Left renal pelvis (tissue), 4 donors: ENCODE measurements around the gene BRD3. TPM values are rescaled to one million over a fixed set of nuclear protein-coding genes. Genes with fewer than 3 reads are reported as not detected.
"Not testable (repeated sequence)": the region's sequence is repeated elsewhere in the genome, so short reads cannot be mapped to it uniquely, and the experiment has no call there.

Source experiments
- DNase-seq, 4 donors: peaks; one replicate each; pipeline ENCODE4 v3.0.0-alpha.2; 2013; ENCODE audit warnings: low read depth in 4 of 4, low spot score in 3 of 4
- polyA plus RNA-seq, 4 donors: library from polyadenylated mRNA; unstranded; fragments of 120-200 nt; gene quantifications; one replicate each; pipeline ENCODE4 v1.2.1, GENCODE V29; 2013; ENCODE audit not compliant: insufficient read length in 4 of 4

BRD3 gene
- 10 to 100 TPM; 42.1 to 52.4 (median 46.0) TPM for polyA plus RNA-seq

GRCh38 chr9:134067904-134068743, at the start of gene BRD3:
BRD3 (minus strand) TSS chr9:134068026; CDS start chr9:134053477, 14,549 bp downstream.
- DNase-seq, result peak in 3 of 4 donors; percentile 86 to 89 (median 87)

- no peak for DNase-seq
These were observed 44.7 kb upstream of the BRD3 start for GRCh38 chr9:134112561-134112960.

GRCh38 chr9:134111064-134111463, 43.2 kb upstream of the BRD3 start:
- DNase-seq, result no peak

- DNase-seq, result no peak
These were observed 35.7 kb upstream of the BRD3 start for GRCh38 chr9:134103391-134103998.

DNA sequence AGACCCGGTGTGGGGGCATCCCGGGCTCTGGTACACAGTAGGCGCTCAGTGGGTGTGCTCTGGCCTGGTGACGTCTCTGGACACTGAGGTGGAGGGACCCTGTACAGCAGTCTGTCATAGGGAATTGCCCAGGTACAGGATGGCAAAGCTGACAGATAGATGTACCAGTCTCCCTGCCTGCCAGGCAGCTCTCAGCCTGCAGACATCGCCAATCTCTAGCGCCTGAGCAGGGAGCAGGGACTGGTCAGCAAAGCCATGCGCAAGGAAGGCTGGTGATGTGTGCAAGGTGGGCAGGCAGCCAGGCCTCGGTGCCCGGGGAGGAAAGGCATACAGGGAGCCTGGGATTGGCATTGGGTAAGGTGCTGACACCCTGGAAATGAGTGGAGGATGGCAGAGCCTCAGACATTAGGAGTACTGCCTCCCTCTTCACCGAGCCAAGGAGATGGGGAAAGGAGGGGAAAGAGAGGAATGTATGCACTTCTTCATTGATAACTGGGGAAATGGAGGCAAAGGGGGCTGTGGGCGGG, 33.9 kb upstream of the BRD3 start:
- no peak for DNase-seq

DNA sequence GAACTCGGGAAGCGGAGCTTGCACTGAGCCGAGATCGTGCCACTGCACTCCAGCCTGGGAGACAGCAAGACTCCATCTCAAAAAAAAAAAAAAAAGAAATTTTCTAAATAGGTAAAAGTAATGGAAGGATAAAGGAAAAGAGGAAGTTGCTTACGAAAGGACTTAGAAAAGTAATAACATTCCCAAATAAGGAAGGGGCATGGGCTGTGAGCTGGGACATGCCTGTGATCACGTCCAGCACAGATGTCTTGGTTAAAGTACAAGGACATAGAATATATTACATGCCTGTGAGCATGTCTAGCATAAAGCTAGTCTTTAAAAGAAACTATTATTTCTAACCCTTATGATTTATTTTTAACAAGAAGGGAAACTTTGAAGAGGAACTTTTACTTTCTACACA, 33.3 kb upstream of the BRD3 start:
- not testable (repeated sequence) for DNase-seq

GRCh38 chr9:134100040-134100439, 32.2 kb upstream of the BRD3 start:
- no peak for DNase-seq

DNA sequence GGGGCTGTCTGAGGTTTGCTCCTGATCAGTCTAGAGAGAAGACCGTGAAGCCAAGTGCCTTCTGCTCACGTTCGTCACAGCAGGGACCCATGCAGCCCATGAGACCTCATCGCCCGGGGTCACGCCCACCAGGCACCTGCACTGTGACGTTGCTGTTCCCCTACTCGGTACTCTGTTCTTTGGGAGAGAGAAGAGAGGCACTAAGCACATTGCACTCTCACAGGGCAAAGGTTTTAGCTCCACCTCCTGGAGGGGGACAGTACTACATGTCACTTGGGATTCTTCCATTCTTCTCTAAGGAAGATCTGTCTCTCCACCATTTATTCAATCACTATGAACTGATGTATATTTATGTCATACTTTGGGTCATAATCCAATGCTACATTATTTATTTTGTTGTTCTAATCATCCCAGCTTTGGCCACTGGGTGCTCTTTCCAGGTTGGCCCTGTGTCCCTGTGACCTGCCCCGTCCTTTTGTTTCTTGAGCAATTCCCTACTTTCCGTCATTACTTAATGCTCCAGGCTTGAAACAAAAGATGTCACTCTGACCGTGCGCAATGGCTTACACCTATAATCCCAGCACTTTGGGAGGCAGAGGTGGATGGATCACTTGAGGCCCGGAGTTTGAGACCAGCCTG, 31.4 kb upstream of the BRD3 start:
- DNase-seq, result no peak

GRCh38 chr9:134089972-134090371, 22.1 kb upstream of the BRD3 start:
- no peak for DNase-seq

GRCh38 chr9:134088063-134088725, 20.4 kb upstream of the BRD3 start:
- DNase-seq, result no peak

DNA sequence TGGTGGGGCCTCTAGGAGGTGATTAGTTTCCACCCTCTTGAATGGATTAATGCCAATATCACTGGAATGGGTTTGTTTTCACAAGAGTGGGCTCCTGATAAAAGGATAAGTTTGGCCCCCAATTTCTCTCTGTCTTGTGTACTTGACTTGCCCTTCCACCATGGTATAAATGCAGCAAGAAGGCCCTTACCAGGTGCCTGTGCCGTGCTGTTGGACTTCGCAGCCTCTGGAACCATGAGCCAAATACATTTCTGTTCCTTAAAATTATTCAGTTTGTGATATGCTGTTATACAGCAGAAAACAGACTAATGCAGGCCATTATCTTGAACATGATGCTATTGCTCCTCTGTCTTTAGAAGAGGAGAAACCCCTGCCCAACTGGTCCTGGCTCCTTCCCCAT, 17.8 kb upstream of the BRD3 start:
- DNase-seq, result no peak

GRCh38 chr9:134083451-134083850, 15.6 kb upstream of the BRD3 start:
- no peak for DNase-seq

DNA sequence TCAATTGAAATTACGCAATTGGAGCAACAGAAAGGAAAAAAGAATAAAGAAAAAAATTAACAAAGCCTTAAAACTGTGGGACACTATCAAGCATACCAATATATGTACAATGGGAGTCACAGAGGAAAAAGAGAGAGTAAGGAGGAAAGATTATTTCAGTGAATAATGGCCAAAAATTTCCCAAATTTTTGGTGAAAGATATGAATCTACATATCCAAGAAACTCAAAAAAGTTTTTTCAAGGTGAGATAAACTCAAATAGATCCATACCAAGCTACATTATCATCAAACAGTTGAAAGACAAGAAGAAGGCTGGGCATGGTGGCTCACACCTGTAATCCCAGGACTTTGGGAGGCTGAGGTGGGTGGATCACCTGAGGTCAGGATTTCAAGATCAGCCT, 8.8 kb upstream of the BRD3 start:
- no peak for DNase-seq

DNA sequence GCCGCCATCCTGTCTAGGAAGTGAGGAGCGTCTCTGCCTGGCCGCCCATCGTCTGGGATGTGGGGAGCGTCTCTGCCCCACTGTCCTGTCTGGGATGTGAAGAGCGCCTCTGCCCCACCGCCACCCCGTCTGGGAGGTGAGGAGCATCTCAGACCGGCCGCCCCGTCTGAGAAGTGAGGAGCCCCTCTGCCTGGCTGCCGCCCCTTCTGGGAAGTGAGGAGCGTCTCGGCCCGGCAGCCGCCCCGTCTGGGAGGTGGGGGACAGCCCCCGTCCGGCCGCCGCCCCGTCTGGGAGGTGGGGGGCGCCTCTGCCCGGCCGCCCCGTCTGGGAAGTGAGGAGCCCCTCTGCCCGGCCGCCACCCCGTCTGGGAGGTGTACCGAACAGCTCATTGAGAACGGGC, 7.9 kb upstream of the BRD3 start:
- DNase-seq, result not testable (repeated sequence)

GRCh38 chr9:134073500-134073899, 5.7 kb upstream of the BRD3 start:
- no peak for DNase-seq

DNA sequence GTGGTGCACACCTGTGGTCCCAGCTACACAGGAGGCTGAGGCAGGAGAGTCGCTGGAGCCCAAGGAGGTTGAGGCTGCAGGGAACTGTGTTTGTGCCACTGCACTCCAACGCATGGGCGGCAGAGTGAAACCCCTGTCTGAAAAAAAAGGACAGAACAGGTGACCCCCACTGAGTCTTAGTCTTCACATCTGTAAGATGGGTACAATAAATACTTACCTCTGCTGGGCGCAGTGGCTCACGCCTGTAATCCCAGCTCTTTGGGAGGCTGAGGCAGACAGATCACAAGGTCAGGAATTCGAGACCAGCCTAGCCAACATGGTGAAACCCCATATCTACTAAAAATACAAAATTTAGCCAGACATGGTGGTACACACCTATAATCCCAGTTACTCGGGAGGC, 4.9 kb upstream of the BRD3 start:
- not testable (repeated sequence) for DNase-seq

DNA sequence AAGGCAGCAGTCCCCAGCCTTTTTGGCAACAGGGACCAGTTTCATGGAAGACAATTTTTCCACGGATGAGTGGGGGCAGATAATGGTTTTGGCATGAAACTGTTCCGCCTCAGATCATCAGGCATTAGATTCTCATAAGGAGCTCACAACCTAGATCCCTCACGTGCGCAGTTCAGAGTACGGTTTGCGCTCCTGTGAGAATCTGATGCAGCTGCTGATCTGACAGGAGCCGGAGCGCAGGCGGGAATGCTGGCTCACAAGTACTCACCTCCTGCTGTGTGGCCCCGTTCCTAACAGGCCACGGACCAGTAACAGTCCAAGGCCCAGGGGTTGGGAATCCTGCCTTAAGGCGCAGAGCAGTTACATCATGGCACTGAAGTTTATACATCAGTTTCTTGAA, 3.3 kb upstream of the BRD3 start:
- no peak for DNase-seq

DNA sequence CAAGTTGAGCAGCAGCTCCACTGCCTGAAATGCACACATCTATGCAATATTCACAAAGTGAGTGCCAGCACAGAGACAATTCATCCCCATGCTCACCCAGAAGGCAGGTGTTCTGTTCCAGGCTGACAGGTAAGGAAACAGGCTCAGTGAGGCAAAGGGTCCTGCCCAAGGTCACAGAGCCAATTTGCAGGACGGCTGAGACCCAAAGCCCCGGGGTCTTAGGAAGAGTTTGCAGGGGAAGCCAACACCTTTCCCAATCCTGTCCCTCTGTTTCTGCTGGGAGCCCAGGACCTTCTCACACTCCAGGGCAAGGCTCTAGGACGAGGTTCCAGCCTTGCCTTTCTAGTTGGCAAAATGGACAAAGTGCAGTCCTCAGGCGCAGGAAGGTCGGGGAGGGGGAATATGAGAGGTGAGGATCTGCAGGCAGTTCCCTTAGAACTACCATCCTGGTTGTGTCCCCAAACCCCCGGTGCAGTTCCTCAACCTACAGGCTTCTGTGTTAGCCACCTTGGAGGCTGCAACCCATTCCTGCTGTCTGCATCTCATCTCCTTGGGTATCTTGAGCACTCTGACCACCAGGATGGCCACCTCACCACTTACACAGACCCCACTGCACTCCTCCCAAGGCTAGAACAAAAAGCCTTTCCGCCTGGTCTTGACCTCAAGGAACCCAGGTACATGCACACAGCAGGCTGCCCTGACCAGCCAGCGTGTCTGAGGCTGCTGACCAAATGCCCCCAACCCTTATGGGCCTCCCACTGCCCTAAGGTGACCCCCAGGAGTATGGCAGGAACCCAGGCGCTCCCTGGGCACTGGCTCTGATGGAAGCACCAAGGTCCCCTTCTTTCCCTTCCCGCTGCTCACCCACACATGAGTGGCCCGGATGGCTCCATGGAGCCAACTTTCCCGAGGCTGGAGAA, 1.9 kb upstream of the BRD3 start:
- DNase-seq, result no peak

DNA sequence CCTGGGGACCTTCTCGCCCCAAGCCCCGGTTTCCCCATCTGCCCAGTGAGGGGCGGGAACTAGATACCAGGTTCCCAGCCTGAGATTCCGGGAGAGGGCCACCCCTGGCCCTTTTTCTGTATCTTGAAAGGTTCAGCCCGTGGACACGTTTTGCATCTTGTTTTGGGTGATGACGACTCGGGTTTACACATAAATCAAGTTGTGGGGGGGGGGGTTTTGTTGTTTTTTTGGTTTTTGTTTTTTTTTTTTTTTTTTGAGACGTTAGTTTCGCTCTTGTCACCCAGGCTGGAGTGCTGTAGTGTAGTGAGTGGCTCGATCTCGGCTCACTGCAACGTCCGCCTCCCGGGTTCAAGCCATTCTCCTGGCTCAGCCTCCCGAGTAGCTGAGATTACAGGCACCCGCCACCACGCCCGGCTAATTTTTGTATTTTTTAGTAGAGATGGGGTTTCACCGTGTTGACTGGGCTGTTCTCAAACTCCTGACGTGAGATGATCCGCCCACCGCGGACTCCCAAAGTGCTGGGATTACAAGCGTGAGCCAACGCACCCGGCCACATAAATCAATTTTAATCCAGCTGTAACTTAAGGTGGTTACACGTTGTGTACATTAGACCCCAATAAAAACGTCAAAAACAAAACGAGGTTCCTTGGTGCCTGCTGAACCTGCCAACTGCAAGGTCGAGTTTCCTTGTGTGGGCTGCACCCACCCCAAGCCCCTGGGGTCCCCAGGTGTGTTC, 1.1 kb upstream of the BRD3 start:
- DNase-seq, result no peak
